NCI-H226 (cell line): ENCODE data around the gene SLC36A4.
"Not testable (repeated sequence)": the region's sequence is repeated elsewhere in the genome, so short reads cannot be mapped to it uniquely, and the experiment has no call there.

Experiments
- DNase-seq: peaks from one replicate; pipeline ENCODE4 v3.0.0-alpha.2; 2015

The SLC36A4 gene

GRCh38 chr11:93117565-93117964 is 80.2 kb downstream of the SLC36A4 start:
- no peak for DNase-seq

- DNase-seq, result no peak
These were observed 81.0 kb downstream of the SLC36A4 start for GRCh38 chr11:93116641-93117441.

GRCh38 chr11:93114304-93114703 is 83.5 kb downstream of the SLC36A4 start:
- no peak for DNase-seq

- no peak for DNase-seq
These were observed 84.0 kb downstream of the SLC36A4 start for GRCh38 chr11:93113824-93114223.

GRCh38 chr11:93111147-93111546 is 86.6 kb downstream of the SLC36A4 start:
- not testable (repeated sequence) for DNase-seq

- peak; percentile 10 for DNase-seq
These were observed 97.6 kb downstream of the SLC36A4 start for GRCh38 chr11:93100211-93100610.

- DNase-seq, result peak; percentile 9
These were observed 98.0 kb downstream of the SLC36A4 start for GRCh38 chr11:93099806-93100205.
